CD4-positive, alpha-beta T cell treated with Interleukin-17A for 1 hour (primary cell): ENCODE measurements around the gene FES.
A peak's percentile ranks its signal among the peaks of the same experiment; 100 is the strongest.
"Not testable (repeated sequence)": the region's sequence is repeated elsewhere in the genome, so short reads cannot be mapped to it uniquely, and the experiment has no call there.

Source experiments
- DNase-seq: peaks from one replicate; pipeline ENCODE4 v3.0.0-alpha.2; 2020

FES gene

GRCh38 chr15:90893175-90894090 is 9.1 kb downstream of the FES start:
- no peak for DNase-seq

GRCh38 chr15:90895571-90896117 is 11.3 kb downstream of the FES start:
- DNase-seq, result no peak

- DNase-seq, result not testable (repeated sequence)
Measured at GRCh38 chr15:90897131-90897655, 12.9 kb downstream of the FES start.

- no peak for DNase-seq
Measured at GRCh38 chr15:90901175-90902039, 17.1 kb downstream of the FES start.

GRCh38 chr15:90902040-90902839 is 17.9 kb downstream of the FES start:
- peak; percentile 76 for DNase-seq

- peak; percentile 75 for DNase-seq
Measured at GRCh38 chr15:90902840-90903732, 18.8 kb downstream of the FES start, which contains the start of gene MAN2A2. Gene MAN2A2 (plus strand): TSS chr15:90903302. CDS start chr15:90904208, 906 bp downstream.

GRCh38 chr15:90903733-90904536 is 19.6 kb downstream of the FES start:
- no peak for DNase-seq

GRCh38 chr15:90904746-90905145 is 20.4 kb downstream of the FES start:
- DNase-seq, result no peak

GRCh38 chr15:90905306-90906180 is 21.2 kb downstream of the FES start:
- no peak for DNase-seq

GRCh38 chr15:90906181-90906849 is 22.0 kb downstream of the FES start:
- no peak for DNase-seq

- DNase-seq, result no peak
Measured at GRCh38 chr15:90907051-90907660, 22.9 kb downstream of the FES start.

- DNase-seq, result no peak
Measured at GRCh38 chr15:90907838-90908507, 23.7 kb downstream of the FES start.

- not testable (repeated sequence) for DNase-seq
Measured at GRCh38 chr15:90909449-90909848, 25.1 kb downstream of the FES start.

GRCh38 chr15:90909976-90910375 is 25.7 kb downstream of the FES start:
- DNase-seq, result no peak

GRCh38 chr15:90910441-90911301 is 26.4 kb downstream of the FES start:
- no peak for DNase-seq

GRCh38 chr15:90911302-90911623 is 27.0 kb downstream of the FES start:
- DNase-seq, result no peak
